ENCODE data around the gene SOS1.

The SOS1 gene

DNA sequence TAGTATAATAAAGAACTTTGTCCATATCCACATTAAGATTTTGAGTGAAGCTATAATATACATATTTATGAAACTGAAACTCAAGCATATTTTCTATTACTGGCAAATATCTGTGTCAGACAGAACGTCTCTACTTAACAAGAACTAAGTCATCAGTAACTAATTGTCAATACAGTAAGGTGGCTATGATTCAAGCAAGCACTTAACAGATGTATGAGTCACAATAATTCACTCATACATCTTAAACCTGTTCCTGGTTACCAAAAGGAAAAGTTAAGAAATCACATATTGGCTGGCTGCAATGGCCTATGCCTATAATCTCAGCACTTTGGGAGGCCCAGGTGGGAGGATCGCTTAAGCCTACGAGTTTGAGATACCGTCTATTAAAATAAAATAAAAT lies 96.0 kb downstream of the SOS1 start:
- DNase-seq (ENCODE audit: low spot score), result peak; percentile 75

DNA sequence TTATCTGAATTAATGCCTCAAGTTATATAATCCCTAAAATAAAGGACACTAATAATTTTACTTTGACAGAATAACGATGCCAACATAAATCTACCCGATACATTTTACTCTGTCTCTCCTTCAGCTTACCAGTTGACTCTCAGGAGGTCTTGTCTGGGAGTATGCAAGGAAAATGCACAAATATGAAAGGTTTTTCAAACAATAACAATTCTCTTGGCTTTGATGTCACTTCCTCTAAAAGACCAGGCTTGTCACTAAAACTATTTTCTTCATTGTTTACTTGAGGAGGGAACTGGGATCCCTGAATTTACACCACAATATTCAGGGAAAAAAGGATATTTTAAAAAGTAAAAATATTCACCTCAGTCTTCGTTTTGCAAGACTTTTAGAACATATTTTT lies 97.2 kb downstream of the SOS1 start:
- no peak for DNase-seq (ENCODE audit: low spot score)

DNA sequence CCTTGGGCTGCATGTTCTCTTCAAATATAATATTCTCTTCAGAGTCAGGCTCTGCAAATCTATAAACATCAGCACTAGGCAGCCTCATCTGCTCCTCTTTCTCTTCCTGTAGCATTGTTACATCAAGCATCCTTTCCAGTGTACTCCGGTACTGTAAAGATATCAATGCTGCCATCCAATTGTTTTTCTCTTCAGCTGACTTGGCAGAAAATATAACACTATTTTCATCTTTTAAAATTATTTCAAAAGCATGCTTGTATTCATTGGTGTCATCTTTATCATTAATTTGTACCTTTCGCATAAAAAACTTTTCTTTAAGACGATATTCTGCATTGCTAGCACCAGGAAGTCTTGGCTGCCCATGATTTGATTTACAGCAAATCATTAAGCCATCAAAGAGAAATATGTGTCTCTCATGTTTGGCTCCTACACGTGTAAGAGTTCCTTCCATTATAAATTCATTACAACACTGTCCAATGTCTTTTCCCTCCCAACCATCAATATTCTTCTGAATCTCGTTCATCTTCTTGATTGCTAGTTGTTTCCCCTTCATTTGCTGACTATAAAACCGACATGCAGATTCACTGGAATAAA lies 98.1 kb downstream of the SOS1 start:
- DNase-seq (ENCODE audit: low spot score), result no peak

DNA sequence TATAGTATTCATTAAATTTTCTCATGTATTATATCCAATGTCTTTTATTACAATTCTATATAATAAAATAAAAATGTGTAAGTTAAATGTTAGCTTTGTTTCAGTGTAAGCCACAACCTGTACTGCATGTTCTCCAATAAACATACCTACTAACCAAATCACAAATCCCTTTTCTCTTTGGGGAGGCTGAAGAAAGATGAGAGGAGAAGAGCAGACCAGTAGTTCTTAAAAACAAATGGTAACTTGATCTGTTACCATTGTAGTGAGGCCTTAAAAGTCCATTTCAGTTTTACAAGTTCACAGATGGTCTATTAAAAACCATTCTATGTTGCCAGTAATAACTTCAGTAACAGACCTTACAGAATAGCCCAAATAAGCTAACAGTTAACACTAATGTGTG lies 100.5 kb downstream of the SOS1 start:
- DNase-seq (ENCODE audit: low spot score), result no peak

DNA sequence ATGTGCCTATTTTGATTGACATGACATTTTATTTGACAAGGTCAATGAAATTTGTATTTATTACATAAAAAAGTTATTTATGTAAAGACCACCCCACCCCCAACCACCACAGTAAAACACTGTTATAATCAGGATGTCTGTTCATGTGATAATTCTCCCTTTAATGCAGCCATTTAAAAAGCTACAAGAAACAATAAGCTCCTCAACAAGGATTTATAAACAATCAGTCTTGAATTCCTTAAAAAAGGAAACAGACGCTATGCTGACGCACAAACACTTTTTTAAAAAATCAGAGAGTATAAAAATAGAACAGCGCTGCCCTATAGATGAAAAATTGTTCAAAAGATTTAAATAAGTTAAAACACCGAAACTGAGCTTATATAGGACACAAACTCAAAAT lies 102.2 kb downstream of the SOS1 start:
- no peak for DNase-seq (ENCODE audit: low spot score)

DNA sequence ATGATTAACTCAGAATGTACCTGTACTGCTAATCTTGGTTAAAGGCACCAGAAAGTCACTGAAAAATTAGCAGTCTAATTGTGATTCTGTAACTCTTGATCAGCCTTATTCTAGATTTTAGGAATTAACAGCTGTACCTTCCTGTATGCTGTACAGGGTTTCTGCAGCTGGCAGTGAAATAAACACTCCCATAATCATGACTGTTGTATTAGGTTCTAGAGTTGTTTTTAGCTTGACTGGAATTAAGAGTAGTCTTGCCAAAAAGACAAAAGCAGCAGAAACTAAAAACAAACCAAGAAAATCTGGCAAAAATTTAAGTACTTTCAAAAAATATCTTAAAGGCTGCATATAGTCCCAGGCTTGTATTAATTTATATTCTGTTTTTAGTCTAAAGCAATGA lies 103.5 kb downstream of the SOS1 start:
- no peak for DNase-seq (ENCODE audit: low spot score)

DNA sequence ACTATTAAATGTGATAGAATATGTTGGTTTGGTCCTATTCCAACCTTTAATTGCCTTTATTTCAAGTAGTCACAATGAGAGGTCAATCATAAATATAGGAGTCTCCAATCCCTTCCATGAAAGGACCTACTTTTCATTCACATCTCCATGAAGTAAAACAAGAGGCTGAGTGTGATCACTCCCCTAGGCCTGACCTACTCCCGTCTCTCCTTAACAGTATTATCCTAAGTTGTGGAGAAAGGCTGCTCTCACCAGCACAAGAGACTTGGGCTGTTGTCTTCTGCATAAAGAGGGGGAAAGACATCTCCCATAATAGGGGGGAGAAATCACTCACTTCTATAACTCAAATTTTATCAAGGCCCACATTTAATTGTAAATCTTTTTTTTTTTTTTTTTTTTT lies 105.4 kb downstream of the SOS1 start:
- no peak for DNase-seq (ENCODE audit: low spot score)

DNA sequence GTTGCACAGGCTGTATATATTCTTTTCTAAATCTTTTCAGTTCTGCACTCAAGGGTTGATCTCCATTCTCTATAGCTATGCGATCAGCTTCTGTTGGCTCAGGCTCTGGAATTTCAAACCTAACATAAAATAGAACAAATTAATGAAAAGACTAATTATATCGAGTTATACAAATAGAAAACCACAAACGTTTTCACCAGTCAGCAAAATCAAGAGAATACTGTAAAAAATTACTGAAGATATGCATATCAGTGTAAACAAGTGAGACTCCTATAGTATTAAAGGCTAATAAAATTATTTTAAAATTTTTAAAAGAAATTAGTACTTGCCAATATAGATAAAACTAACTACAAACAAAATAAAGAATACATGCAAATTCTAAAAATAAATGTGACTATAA lies 107.0 kb downstream of the SOS1 start:
- no peak for DNase-seq (ENCODE audit: low spot score)

DNA sequence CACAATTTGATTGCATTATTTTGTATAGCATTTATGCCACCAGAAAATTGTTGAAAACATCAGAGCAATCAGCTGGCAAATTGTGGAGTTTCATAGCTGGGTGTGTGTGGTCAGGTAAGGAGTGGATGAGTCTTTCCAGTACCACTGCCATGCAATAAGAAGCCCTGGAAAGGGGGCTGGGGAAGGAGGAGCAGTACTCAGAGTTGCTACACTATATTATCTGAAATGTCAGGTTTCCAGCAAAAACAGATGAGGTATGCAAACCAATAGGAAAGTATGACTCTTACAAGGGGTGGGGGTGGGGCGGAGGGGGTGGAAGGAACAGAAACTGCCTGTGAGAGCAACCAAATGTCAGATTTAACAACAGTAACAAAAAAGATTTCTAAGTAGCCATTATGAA lies 112.2 kb downstream of the SOS1 start:
- DNase-seq (ENCODE audit: low spot score), result no peak

DNA sequence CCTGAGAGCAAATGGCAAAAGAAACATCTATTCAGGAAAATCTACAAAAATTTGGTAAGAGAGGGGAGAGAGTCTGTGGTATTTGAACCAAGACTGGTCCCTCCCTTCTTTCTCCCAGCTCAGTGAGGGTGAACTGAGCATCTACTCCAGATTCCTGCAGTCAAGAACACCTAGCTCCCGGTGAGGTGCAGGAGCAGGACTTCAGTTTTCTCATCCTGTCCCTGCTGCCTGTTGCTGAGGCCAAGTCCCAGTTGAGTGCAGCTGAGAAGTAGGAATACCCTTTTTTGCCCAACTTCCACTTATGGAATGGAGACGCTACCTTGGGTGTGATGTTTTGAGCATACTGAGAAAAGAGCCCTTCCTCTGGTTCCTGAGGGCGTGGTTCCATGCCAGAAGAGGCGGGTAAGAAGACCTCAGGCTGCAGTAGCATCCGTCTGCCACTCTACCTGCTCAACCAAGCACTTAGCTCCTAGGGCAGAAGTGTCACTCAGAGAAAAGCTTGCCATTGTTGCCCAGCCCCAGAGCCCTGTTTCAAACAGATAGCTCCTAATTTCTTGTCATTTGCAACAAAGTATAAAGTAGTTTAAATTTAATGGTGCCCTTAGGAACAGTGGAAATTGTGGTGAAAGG lies 112.9 kb downstream of the SOS1 start:
- no peak for DNase-seq (ENCODE audit: low spot score)

DNA sequence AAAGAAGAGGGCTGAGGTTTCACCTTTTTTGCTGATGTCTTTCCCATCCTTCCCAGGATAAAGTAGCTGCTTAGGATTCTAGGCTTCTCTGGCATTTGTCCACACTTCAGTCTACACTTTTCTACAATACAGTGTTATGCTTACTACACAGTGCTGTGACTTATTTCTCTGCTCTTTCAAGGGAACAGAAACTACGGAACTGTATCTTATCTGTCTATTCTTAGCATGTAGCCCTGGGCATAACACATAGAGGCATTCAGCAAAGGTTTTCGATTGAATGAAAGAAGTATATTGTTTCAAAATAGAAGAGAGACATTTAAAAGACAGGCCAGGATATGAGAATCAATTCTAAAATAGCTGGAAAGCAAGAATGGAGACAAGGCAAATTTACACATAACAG lies 120.3 kb downstream of the SOS1 start:
- no peak for DNase-seq (ENCODE audit: low spot score)

DNA sequence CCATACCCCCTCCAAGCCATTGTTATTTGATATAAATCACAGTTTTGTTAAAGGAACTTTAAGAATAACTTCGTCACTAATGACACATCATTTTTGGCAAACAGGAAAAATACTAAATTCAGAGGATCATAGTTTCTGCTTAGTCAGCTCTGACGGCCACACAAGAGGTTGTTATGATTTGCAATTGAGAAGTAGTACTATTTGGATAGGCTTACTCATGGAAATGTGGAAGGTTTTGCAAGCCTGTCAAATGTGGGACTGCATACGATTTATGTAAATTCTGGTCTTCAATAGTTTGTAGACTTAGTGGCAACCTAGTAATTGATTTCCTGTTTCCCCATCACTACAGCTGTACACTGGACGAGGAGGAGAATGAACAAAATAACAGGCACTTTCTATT lies 123.1 kb downstream of the SOS1 start:
- peak; percentile 85 for DNase-seq (ENCODE audit: low spot score)

DNA sequence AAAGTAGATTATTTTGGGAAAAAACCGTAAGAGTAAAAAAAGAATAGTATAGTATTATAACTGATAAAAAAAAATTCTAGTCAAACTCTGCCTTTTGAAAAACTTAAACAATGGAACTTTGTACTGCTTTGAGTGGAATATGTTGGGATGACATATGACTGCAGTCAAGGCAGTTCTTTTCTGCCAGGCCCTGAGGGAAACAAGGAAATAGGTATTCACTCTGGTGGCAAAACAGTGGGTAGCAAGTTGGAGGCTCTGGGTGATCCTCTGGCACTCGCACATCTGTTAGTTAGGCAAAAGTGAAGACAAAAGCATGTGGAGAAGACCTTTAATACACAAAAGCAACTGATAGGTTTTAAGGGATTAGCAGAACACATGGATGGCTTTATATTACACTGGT lies 129.0 kb downstream of the SOS1 start:
- DNase-seq (ENCODE audit: low spot score), result no peak

DNA sequence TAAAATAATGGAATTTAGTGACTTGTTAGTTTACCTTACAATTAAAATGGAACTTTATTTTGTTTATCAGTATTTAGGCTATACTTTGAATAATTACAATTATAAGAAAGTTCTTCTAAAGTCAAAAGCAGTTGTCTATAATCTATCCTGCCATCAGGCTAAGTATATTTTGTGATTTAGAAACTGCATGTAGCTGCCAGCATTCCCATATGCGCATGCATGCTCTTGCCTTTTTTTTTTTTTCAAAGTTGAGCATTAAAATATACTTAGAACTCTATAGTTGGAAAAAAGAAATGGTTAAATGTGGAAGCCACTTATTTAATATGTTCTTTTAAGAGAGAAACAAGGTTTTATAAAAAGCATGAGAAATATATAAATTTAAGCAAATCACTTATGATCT lies 132.1 kb downstream of the SOS1 start:
- no peak for DNase-seq (ENCODE audit: low spot score)

DNA sequence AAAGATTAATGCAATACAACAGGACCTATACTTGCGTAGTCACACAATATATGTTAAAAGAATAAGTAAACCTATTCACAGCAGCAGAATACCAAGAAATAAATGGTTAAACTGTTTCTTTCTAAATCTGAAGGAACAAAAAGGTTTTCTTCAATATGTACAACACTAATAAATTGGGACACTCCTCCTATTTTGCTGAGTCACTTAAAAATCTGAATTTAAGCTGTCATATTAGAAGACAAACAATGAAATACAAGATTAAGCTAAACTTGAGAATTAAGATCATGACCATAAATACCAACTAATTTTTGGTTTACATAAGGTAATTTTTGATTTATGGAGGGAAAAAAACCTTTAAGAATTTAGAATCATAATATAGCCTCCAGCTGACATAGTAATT lies 138.4 kb downstream of the SOS1 start:
- no peak for DNase-seq (ENCODE audit: low spot score)

DNA sequence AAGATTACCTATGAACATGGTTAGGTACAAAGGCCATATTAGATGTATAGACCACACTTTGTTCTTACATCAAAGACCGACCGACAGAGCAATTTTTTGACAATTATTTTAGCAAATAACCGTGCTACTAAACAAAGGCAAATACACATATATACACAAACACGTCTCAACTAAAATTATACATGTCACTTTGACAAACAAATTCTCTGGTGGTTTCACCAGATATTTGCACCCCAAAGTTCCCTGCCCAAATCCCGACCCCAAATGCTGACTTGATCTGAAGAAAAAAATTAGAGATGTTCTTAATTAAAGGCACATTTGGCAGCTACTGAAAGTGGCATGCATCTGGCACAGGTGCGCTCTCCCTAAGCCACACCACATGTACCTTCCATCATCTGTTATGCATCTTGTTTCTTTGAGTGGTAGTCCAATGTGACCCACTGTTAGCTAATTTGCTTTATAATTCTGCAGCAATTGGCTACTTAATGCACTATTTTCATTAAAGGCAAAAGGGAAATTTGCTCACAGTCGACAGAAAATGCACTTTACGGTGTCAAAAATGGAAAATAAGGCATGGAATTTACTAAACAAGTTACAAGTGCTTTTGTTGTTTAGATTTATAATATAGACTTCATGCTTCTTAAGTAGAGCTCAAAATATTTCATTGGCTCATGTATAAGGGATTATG lies 139.0 kb downstream of the SOS1 start:
- DNase-seq (ENCODE audit: low spot score), result no peak

DNA sequence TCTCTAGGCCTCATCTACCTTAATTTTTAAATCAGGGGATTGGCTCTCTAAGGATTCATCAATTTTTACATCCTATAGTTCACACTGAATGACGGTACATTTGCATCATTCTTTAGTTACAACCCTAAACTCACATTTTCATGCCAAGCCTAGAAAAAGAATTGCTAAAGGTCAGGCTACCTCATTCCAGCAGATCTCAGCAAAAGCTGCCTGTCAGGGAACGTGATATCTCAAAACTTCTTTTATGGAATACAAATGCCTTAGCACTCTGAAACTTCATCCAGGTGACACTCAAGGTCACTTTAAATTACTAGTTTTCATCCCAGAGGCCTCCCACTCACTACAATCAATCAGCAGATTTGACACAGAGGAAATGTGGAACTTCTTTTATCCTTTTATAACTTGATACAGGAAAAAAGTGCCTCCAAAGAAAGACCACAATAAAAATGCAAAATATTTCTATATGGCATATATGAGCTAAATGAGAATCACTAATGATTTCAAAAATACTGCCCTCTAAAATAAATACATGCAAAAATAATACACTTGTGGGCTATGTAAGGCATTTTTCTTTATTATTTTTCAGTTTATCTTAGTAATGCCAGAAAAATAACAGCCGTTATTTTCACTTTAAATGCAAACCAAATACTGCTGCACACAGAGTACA lies 139.7 kb downstream of the SOS1 start:
- DNase-seq (ENCODE audit: low spot score), result no peak

DNA sequence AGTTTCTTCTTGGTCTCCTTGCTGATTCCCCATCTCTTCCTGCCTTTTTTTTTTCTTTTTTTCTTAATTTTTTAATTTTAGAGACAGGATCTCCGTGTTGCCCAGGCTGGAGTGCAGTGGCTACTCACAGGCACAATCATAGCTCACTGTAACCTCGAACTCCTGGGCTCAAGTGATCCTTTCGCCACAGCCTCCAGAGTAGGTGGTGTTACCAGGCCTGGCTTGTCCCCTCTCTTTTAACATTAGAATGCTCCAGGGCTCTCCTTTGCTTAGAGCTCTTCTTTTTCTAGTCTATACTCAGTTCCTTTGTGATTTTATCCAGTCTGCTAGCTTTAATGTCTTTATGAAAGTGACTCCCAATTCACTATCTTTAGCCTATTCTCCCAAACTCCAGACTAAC lies 141.9 kb downstream of the SOS1 start:
- DNase-seq (ENCODE audit: low spot score), result no peak

DNA sequence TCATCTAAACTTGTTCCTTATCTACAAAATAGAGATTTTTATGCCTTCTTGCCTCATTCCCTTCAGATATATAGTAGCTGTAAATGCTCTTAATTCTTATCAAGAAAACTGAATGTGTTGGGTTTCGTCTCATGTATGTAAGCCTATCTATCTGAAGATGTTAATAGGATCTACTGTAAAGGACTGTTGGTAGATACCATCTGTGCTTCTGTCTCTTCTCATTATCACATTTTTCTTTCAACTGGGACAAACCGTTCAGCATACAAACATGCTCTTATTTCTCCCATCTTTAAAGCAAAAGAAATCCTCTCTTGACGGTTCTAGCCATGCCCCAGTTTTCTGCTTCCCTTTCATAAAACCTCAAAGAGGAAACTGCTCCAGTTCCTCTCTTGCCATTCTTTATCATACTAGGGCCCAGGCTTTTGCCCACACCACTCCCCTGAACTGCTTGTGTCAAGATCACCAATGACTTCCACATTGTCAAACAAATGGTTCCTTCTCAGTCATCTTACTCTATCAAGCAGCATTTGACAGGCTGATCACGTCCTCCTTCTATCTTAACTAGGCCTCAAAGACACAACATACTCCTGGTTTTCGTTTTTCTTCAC lies 142.5 kb downstream of the SOS1 start:
- DNase-seq (ENCODE audit: low spot score), result no peak

DNA sequence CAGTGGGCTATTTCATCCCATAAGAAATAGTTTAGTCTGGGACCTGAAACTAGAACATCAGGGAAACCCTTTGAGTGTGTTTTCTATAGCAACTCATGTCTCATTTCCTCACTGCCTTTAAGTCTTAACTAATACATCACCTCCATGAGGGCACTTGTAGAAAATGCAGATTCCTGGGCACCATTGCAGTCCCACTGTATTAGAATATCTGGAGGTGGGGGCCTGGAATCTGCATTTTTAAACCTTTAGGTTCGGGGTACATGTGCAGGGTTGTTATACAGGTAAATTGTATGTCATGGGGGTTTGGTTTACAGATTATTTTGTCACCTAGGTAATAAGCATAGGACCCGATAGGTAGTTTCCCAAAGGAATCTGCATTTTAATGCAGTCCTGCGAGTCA lies 143.8 kb downstream of the SOS1 start:
- no peak for DNase-seq (ENCODE audit: low spot score)

DNA sequence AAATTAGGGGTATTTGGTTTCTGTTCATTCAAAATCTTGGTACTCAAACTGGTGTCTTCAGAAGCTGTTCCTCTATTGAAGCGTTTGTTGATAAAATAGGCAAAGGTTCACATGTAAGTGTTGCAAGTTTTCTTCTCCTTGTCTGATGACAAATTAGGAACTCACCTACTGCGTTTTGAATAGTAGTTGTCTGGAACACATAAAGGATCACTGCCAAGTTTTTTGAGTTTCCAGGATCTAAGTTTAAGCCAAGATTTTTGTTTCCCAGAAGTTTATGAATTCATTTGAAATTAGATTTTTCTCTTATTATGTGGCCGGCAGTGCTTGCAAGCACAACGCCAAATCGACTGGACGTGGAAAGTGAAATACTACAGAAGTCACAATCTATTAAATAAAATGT lies 145.8 kb downstream of the SOS1 start:
- no peak for DNase-seq (ENCODE audit: low spot score)

DNA sequence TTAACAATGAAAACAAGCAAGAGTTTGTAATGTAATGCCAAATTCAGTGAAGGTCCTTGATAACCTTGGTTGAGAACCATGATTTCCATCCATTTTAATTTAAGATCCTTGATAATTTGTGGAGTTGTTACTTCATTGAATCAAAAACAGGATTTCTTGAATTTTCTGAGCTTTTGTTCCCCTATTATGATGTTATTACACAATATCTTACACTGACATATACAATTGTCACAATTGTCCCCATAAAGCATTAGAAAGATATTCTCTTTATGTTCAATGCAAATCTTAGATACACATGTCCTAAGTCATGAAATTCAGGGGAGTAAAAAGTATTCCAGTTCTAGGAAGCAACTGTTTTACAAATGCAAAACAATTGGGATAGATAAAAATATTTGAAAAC lies 147.6 kb downstream of the SOS1 start:
- DNase-seq (ENCODE audit: low spot score), result no peak

DNA sequence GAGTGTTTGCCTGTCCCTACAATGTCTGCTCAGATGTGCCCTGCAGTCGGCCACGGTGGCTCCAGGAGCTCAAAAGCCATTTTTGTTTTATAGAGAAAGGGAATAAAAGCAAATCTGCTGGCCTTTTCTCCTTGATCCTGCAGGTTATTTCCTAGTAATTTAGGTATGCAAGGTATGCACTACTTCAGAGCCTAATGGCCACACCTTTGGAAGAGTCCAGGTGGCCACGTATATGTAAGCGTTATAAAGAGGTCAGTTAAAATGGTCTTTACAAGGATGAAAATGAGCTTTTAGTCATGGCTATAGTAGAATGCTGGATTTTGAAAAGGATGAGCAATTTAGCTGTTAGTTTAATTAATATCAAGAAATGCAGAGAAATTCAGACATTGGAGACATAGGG lies 149.5 kb downstream of the SOS1 start:
- DNase-seq (ENCODE audit: low spot score), result no peak
